Sigmoid colon (tissue), 7 donors: ENCODE data around the gene OR51A7. TPM values are rescaled to one million over a fixed set of nuclear protein-coding genes. Genes with fewer than 3 reads are reported as not detected.

Experiments used
- DNase-seq: peaks from one replicate; pipeline ENCODE4 v3.0.0-alpha.2; 2019
- H3K27ac ChIP-seq, 4 donors: fragments of 200-600 bp; sonication (generic); one replicate each; pipeline ENCODE4 v1.5.1; 2016 to 2019; ENCODE audit warnings: mild to moderate bottlenecking in 1 of 4
- H3K27me3 ChIP-seq, 3 donors: fragments of 200-600 bp; sonication (generic); one replicate each; pipeline ENCODE4 v1.5.1; 2019; ENCODE audit warnings: mild to moderate bottlenecking in 1 of 3
- H3K36me3 ChIP-seq, 4 donors: fragments of 200-600 bp; sonication (generic); one replicate each; pipeline ENCODE4 v1.5.1; 2016 to 2019
- H3K4me1 ChIP-seq, 4 donors: fragments of 200-600 bp; sonication (generic); one replicate each; pipeline ENCODE4 v1.5.1; 2017 to 2019
- H3K4me3 ChIP-seq, 4 donors: fragments of 200-600 bp; sonication (generic); one replicate each; pipeline ENCODE4 v1.5.1; 2017 to 2019; ENCODE audit warnings: mild to moderate bottlenecking in 2 of 4, moderate library complexity in 1 of 4
- H3K9me3 ChIP-seq, 4 donors: fragments of 200-600 bp in 3 of 4; sonication (generic) in 3 of 4; one replicate each; pipeline versions ENCODE4 v1.5.1 to v1.6.1; 2013 to 2019
- CTCF ChIP-seq, 4 experiments: fragments of 450-650 bp in 3 of 4; fragments of 200-600 bp in 1 of 4; IDR thresholded peaks; one replicate each; pipeline ENCODE4 v1.5.1; 2016 to 2019; ENCODE audit warnings: antibody characterized with exemption in 4 of 4, mild to moderate bottlenecking in 3 of 4, moderate library complexity in 2 of 4
- EP300 ChIP-seq, 4 donors: sonication (generic); formaldehyde crosslinking; IDR thresholded peaks; one replicate each; pipeline ENCODE4 v1.6.1; 2017; ENCODE audit warnings: antibody characterized with exemption in 4 of 4
- POLR2A ChIP-seq, 2 donors: fragments of 450-650 bp; IDR thresholded peaks; one replicate each; pipeline ENCODE4 v1.6.1; 2016; ENCODE audit warnings: antibody characterized with exemption in 2 of 2, mild to moderate bottlenecking in 2 of 2, moderate library complexity in 2 of 2
- POLR2AphosphoS5 ChIP-seq, 4 donors: sonication (generic); formaldehyde crosslinking; IDR thresholded peaks; one replicate each; pipeline ENCODE4 v1.6.1; 2017; ENCODE audit warnings: antibody characterized with exemption in 4 of 4
- WGBS, 2 donors: extraction: QIAGEN DNeasy Blood & Tissue Kit; methylation state at CpG; one replicate each; pipeline ENCODE4 v1.1.7; 2013; 5-methylcytosine and 5-hydroxymethylcytosine counted together
- intact Hi-C: fragments of 100-400 bp; cut with DNase I; formaldehyde crosslinking; loops from one replicate; pipeline ENCODE4 v1.15.1; 2023
- polyA plus RNA-seq, 3 donors: library from polyadenylated mRNA; stranded (reverse); fragments of 200-250 nt; gene quantifications; one replicate each; pipeline ENCODE4 v1.2.3, GENCODE V29; 2013
- total RNA-seq, 4 donors: library from RNA; depleted of rRNA; stranded (reverse); fragments of >200 nt; gene quantifications; one replicate each; pipeline ENCODE4 v1.1.0, GENCODE V29; 2016
- donor health status: healthy with polysubstance abuse.
- donor health status: Bipolar disorder and iron deficiency.
- donor health status: healthy.

Gene OR51A7
- total and polyA plus RNA-seq, 7 donors: not detected

GRCh38 chr11:4887591-4887990, 16.0 kb upstream of the OR51A7 start:
- Histone ChIP-seq H3K4me1 (no peaks in the 10 kb centered on the region), H3K27me3 (no peaks in the 10 kb centered on the region), H3K9me3 (no peaks in the 10 kb centered on the region), H3K27ac (no peak overlapping the region), H3K4me3 (no peak overlapping the region), H3K36me3 (no peaks in the 10 kb centered on the region)
- no peak for DNase-seq
- TF ChIP-seq CTCF (IDR thresholded peaks at IDR 0.05) (no peak), POLR2AphosphoS5 (IDR thresholded peaks at IDR 0.05) (no peak), EP300 (IDR thresholded peaks at IDR 0.05) (no peak), POLR2A (IDR thresholded peaks at IDR 0.05) (no peak)
- 0 to 1% methylated on average over 1 of the region's 1 CpG for WGBS, 2 donors
- intact Hi-C loops: no loop called here

- 91 to 96% methylated on average over 2 of the region's 2 CpGs for WGBS, 2 donors
- intact Hi-C loops: no loop called here
- H3K27ac ChIP-seq: no peak overlapping the region
- no peak for DNase-seq
- no peaks in the 10 kb centered on the region for H3K36me3 ChIP-seq
- no peaks in the 10 kb centered on the region for H3K27me3 ChIP-seq
- H3K4me3 ChIP-seq: no peak overlapping the region
- no peaks in the 10 kb centered on the region for H3K9me3 ChIP-seq
- TF ChIP-seq POLR2A (IDR thresholded peaks at IDR 0.05) (no peak), CTCF (IDR thresholded peaks at IDR 0.05) (no peak), POLR2AphosphoS5 (IDR thresholded peaks at IDR 0.05) (no peak), EP300 (IDR thresholded peaks at IDR 0.05) (no peak)
- H3K4me1 ChIP-seq: no peaks in the 10 kb centered on the region
Observed at GRCh38 chr11:4890279-4890678, 13.3 kb upstream of the OR51A7 start.

- Histone ChIP-seq H3K36me3 (no peaks in the 10 kb centered on the region), H3K9me3 (no peaks in the 10 kb centered on the region)
- 90 to 98% methylated on average over 1 of the region's 1 CpG for WGBS, 2 donors
Observed at GRCh38 chr11:4891996-4892640, 11.5 kb upstream of the OR51A7 start.

GRCh38 chr11:4916581-4916980, 13.0 kb downstream of the OR51A7 start:
- TF ChIP-seq POLR2A (IDR thresholded peaks at IDR 0.05): no peak
- no peak for TF ChIP-seq CTCF (IDR thresholded peaks at IDR 0.05)
- TF ChIP-seq POLR2AphosphoS5 (IDR thresholded peaks at IDR 0.05): no peak
- TF ChIP-seq EP300 (IDR thresholded peaks at IDR 0.05): no peak
- H3K36me3 ChIP-seq: no peaks in the 10 kb centered on the region
- H3K27ac ChIP-seq: no peak overlapping the region
- H3K9me3 ChIP-seq: no peaks in the 10 kb centered on the region
- H3K4me3 ChIP-seq: no peak overlapping the region
- H3K27me3 ChIP-seq: no peaks in the 10 kb centered on the region
- no peaks in the 10 kb centered on the region for H3K4me1 ChIP-seq
- DNase-seq: no peak
- intact Hi-C loops: no loop called here

More at GRCh38 chr11:4891996-4892640, 11.5 kb upstream of the OR51A7 start:
- no peak for DNase-seq
- Histone ChIP-seq H3K4me1 (no peaks in the 10 kb centered on the region), H3K4me3 (no peak overlapping the region), H3K27ac (no peak overlapping the region), H3K27me3 (no peaks in the 10 kb centered on the region)
- intact Hi-C loops: no loop called here
- TF ChIP-seq POLR2A (IDR thresholded peaks at IDR 0.05) (no peak), POLR2AphosphoS5 (IDR thresholded peaks at IDR 0.05) (no peak), CTCF (IDR thresholded peaks at IDR 0.05) (no peak), EP300 (IDR thresholded peaks at IDR 0.05) (no peak)

- DNase-seq: no peak
- H3K27me3 ChIP-seq: no peaks in the 10 kb centered on the region
- H3K4me3 ChIP-seq: no peak within 1 kb of the TSS
- intact Hi-C loops: no loop called here
- no peak within 1 kb of the TSS for H3K27ac ChIP-seq
- no peaks in the 10 kb centered on the region for H3K9me3 ChIP-seq
- no peaks in the 10 kb centered on the region for H3K36me3 ChIP-seq
- H3K4me1 ChIP-seq: no peaks in the 10 kb centered on the region
- 77 to 93% methylated on average over 4 of the region's 4 CpGs for WGBS, 2 donors
- TF ChIP-seq POLR2AphosphoS5 (IDR thresholded peaks at IDR 0.05): no peak
- no peak for TF ChIP-seq POLR2A (IDR thresholded peaks at IDR 0.05)
- TF ChIP-seq EP300 (IDR thresholded peaks at IDR 0.05): no peak
- TF ChIP-seq CTCF (IDR thresholded peaks at IDR 0.05): no peak
Observed at GRCh38 chr11:4919250-4919649, 15.7 kb downstream of the OR51A7 start, which contains the start of gene OR51G2. Gene OR51G2, minus strand, starts transcription at chr11:4919350. Its CDS starts 3,687 bp downstream, at chr11:4915663.
